ENCODE results near the gene TSPAN18. TPM values are rescaled to one million over a fixed set of nuclear protein-coding genes. Genes with fewer than 3 reads are reported as not detected.

The TSPAN18 gene
- total RNA-seq, 1 donor from 2014 or later, result 45.5 TPM

GRCh38 chr11:44934110-44934509 is 207.3 kb downstream of the TSPAN18 start:
- intact Hi-C loops (cut with DNase I), result loop anchor here (10.0 kb wide), 1 partner anchor 361 kb away; no protein-coding TSS in a partner anchor
- DNase-seq (ENCODE audit: low spot score) (no peak), ATAC-seq (no peak)

- intact Hi-C loops (cut with DNase I), result loop anchor here (10.0 kb wide), 1 partner anchor 360 kb away; no protein-coding TSS in a partner anchor
- DNase-seq (ENCODE audit: low spot score), result no peak
- ATAC-seq, result no peak
These were observed 208.0 kb downstream of the TSPAN18 start for GRCh38 chr11:44934735-44935250.

GRCh38 chr11:44936525-44936924 is 209.8 kb downstream of the TSPAN18 start:
- peak; percentile 91 for DNase-seq (ENCODE audit: low spot score)
- intact Hi-C loops (cut with DNase I), result loop anchor here (2.0 to 10.0 kb wide), 2 partner anchors 166 to 358 kb away; no protein-coding TSS in a partner anchor
- ATAC-seq, result peak; percentile 82

- ATAC-seq (no peak), DNase-seq (ENCODE audit: low spot score) (no peak)
- intact Hi-C loops (cut with DNase I), result loop anchor here (2.0 to 10.0 kb wide), 2 partner anchors 166 to 358 kb away; no protein-coding TSS in a partner anchor
These were observed 210.3 kb downstream of the TSPAN18 start for GRCh38 chr11:44936951-44937543.

- intact Hi-C loops (cut with DNase I), result loop anchor here (10.0 kb wide), 1 partner anchor 357 kb away; no protein-coding TSS in a partner anchor
- DNase-seq (ENCODE audit: low spot score), result no peak
- ATAC-seq, result no peak
These were observed 211.4 kb downstream of the TSPAN18 start for GRCh38 chr11:44938066-44938691.

GRCh38 chr11:44939673-44940395 is 213.1 kb downstream of the TSPAN18 start:
- intact Hi-C loops (cut with DNase I), result loop anchor here (10.0 kb wide), 1 partner anchor 355 kb away; no protein-coding TSS in a partner anchor
- ATAC-seq, result peak; percentile 6
- DNase-seq (ENCODE audit: low spot score), result no peak

- intact Hi-C loops (cut with DNase I), result no loop called here
- DNase-seq (ENCODE audit: low spot score) (no peak), ATAC-seq (peak; percentile 31)
These were observed 213.6 kb downstream of the TSPAN18 start for GRCh38 chr11:44940404-44940803.

GRCh38 chr11:44940835-44941234 is 214.1 kb downstream of the TSPAN18 start:
- DNase-seq (ENCODE audit: low spot score) (no peak), ATAC-seq (no peak)
- intact Hi-C loops (cut with DNase I), result no loop called here

GRCh38 chr11:44941259-44942021 is 214.7 kb downstream of the TSPAN18 start:
- intact Hi-C loops (cut with DNase I), result no loop called here
- DNase-seq (ENCODE audit: low spot score), result no peak
- ATAC-seq, result no peak

GRCh38 chr11:44942029-44942955 is 215.5 kb downstream of the TSPAN18 start:
- intact Hi-C loops (cut with DNase I), result no loop called here
- no peak for ATAC-seq
- DNase-seq (ENCODE audit: low spot score), result no peak

GRCh38 chr11:44943118-44943517 is 216.4 kb downstream of the TSPAN18 start:
- ATAC-seq (peak; percentile 34), DNase-seq (ENCODE audit: low spot score) (no peak)
- intact Hi-C loops (cut with DNase I), result no loop called here

GRCh38 chr11:44943696-44944095 is 216.9 kb downstream of the TSPAN18 start:
- DNase-seq (ENCODE audit: low spot score) (no peak), ATAC-seq (no peak)
- intact Hi-C loops (cut with DNase I), result no loop called here

GRCh38 chr11:44944181-44944852 is 217.6 kb downstream of the TSPAN18 start:
- DNase-seq (ENCODE audit: low spot score) (no peak), ATAC-seq (no peak)
- intact Hi-C loops (cut with DNase I), result no loop called here

GRCh38 chr11:44944853-44945235 is 218.1 kb downstream of the TSPAN18 start:
- ATAC-seq, result no peak
- intact Hi-C loops (cut with DNase I), result no loop called here
- DNase-seq (ENCODE audit: low spot score), result no peak

GRCh38 chr11:44945666-44946065 is 218.9 kb downstream of the TSPAN18 start:
- DNase-seq (ENCODE audit: low spot score) (no peak), ATAC-seq (peak; percentile 45)
- intact Hi-C loops (cut with DNase I), result no loop called here

- ATAC-seq, result peak; percentile 61
- intact Hi-C loops (cut with DNase I), result no loop called here
These were observed 219.5 kb downstream of the TSPAN18 start for GRCh38 chr11:44946263-44946662.

GRCh38 chr11:44947114-44947513 is 220.4 kb downstream of the TSPAN18 start:
- DNase-seq (ENCODE audit: low spot score) (no peak), ATAC-seq (no peak)
- intact Hi-C loops (cut with DNase I), result no loop called here

More at GRCh38 chr11:44946263-44946662, 219.5 kb downstream of the TSPAN18 start:
- DNase-seq (ENCODE audit: low spot score), result no peak
